HepG2 (cell line): Measurements from ENCODE around the gene MAP2K1.

Experiments
- FUBP1 ChIP-seq: sonication (generic); formaldehyde crosslinking; IDR thresholded peaks from 2 replicates; pipeline ENCODE4 v1.5.1; 2020; ENCODE audit warnings: missing genetic modification reagents, mild to moderate bottlenecking, borderline replicate concordance
- KLF13 ChIP-seq: sonication (generic); formaldehyde crosslinking; IDR thresholded peaks from 2 replicates; pipeline ENCODE4 v1.4.0; 2020; ENCODE audit warnings: mild to moderate bottlenecking, missing genetic modification reagents
- MXI1 ChIP-seq: IDR thresholded peaks from 3 replicates; pipeline ENCODE4 v1.6.1; 2012; ENCODE audit warnings: low read depth, low read length, inconsistent platforms, borderline replicate concordance
- TF ChIP-seq, protein P1 (sequence below): IDR thresholded peaks from 2 replicates; pipeline ENCODE4 v1.6.1; 2016; ENCODE audit warnings: missing biosample characterization, missing genetic modification reagents, low read depth

GRCh38 chr15:66394472-66394871 is 7.8 kb downstream of the MAP2K1 start:
- TF ChIP-seq KLF13 (CRISPR knock-in tag), result no peak
- no peak for TF ChIP-seq MXI1
- TF ChIP-seq, protein P1, sequence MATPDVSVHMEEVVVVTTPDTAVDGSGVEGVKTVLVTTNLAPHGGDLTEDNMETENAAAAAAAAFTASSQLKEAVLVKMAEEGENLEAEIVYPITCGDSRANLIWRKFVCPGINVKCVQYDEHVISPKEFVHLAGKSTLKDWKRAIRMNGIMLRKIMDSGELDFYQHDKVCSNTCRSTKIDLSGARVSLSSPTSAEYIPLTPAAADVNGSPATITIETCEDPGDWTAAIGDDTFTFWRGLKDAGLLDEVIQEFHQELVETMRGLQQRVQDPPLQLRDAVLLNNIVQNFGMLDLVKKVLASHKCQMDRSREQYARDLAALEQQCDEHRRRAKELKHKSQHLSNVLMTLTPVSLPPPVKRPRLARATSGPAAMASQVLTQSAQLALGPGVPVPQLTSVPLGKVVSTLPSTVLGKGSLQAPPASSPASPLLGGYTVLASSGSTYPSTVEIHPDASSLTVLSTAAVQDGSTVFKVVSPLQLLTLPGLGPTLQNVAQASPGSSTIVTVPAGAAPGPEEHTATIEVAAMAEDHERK (CRISPR knock-in tag), result no peak
- TF ChIP-seq FUBP1 (CRISPR knock-in tag), result no peak
